Left renal cortex interstitium (tissue), 4 donors: Measurements from ENCODE around the gene SPATS2. TPM values are rescaled to one million over a fixed set of nuclear protein-coding genes. Genes with fewer than 3 reads are reported as not detected.
"Not testable (repeated sequence)": the region's sequence is repeated elsewhere in the genome, so short reads cannot be mapped to it uniquely, and the experiment has no call there.

Source experiments
- DNase-seq, 4 donors: peaks; one replicate each; pipeline ENCODE4 v3.0.0-alpha.2; 2013; ENCODE audit warnings: low read depth in 4 of 4, low spot score in 2 of 4, missing footprints in 1 of 4
- polyA plus RNA-seq, 4 donors: library from polyadenylated mRNA; unstranded; fragments of 120-200 nt; gene quantifications; one replicate each; pipeline ENCODE4 v1.2.1, GENCODE V29; 2013; ENCODE audit not compliant: insufficient read length in 4 of 4

The SPATS2 gene
- 10 to 100 TPM; 41.3 to 55.7 (median 48.3) TPM for polyA plus RNA-seq

DNA sequence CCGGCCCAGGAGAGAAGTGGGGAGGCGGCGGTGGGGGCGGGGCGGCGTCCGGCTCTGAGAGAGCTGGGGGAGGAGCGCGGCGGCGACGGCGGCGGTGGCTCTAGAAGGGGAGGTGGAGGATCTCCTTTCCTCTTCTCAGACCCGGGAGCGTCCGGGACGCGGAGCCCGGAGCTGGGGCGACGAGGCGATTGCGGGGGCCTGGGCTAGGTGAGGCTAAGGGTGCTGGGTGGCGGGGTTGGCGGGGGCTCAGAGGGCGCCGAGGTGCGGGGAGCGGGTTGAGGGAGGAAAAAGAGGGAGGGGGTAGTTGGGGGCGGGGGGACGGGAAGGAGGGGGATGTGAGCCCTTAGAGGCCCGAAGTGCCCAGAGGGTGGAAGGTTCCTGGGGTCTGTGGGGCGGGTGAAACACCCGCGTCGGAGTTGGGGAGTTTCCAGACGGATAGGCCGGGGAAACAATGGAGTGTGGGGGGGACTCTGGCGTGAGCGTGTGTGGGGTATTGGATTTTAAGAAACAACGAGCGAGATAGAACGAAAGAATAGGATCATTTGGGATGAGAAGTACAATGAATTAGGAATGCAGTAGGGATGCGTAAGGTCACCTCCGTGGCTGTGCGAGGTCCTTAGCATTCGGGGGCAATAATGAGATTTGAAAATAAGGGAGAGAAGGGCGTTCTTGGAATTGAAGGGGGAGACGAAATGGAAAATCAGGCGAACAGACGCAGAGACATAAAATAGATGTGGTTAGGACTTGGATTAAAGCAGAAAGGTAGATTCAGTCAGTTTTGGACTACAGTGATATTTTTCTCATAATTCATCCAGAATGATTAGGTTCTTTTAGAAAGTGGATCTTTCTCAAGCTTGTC is at the start of gene SPATS2:
Gene SPATS2, plus strand, starts transcription at position 82 of the 859 bp plus-strand sequence. CDS start 93,551 bp downstream, outside the sequence.
- DNase-seq: no peak

DNA sequence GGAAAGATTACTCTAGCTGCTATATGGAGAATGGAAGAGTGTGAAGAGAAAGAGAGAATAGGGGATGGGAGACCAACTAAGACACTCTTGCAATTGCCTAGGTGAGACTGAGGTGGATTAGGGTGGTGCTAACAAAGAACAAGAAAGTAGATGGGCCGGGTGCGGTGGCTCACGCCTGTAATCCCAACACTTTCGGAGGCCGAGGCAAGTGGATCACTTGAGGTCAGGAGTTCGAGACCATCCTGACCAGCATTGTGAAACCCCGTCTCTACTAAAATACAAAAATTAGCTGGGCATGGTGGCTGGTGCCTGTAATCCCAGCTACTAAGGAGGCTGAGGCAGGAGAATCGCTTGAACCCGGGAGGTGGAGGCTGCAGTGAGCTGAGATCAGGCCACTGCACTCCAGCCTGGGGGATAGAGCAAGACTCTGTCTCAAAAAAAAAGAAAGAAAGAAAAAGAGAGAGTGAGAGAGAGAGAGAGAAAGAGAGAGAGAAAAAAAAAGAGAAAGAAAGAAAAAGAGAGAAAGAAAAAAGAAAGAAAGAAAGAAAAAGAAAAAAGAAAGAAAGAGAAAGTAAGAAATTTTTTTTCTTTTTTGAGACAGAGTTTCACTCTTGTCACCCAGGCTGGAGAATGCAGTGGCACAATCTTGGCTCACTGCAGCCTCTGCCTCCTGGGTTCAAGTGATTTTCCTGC is 46.7 kb upstream of the SPATS2 start:
- not testable (repeated sequence) for DNase-seq

DNA sequence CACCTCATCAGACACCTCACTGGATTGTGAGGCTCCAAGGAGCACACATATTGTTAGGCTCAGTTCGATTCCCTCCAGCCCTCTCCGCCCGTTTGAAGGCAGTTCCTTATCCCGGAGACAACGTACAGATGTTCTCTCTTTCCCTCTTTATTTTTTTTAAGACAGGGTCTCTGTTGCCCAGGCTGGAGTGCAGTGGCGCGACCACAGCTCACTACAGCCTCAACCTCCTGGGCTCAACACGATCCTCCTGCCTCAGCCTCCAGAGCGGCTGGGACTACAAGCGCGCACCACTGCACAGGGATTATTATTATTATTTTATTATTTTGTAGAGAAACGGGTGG is 44.9 kb upstream of the SPATS2 start:
- no peak for DNase-seq

DNA sequence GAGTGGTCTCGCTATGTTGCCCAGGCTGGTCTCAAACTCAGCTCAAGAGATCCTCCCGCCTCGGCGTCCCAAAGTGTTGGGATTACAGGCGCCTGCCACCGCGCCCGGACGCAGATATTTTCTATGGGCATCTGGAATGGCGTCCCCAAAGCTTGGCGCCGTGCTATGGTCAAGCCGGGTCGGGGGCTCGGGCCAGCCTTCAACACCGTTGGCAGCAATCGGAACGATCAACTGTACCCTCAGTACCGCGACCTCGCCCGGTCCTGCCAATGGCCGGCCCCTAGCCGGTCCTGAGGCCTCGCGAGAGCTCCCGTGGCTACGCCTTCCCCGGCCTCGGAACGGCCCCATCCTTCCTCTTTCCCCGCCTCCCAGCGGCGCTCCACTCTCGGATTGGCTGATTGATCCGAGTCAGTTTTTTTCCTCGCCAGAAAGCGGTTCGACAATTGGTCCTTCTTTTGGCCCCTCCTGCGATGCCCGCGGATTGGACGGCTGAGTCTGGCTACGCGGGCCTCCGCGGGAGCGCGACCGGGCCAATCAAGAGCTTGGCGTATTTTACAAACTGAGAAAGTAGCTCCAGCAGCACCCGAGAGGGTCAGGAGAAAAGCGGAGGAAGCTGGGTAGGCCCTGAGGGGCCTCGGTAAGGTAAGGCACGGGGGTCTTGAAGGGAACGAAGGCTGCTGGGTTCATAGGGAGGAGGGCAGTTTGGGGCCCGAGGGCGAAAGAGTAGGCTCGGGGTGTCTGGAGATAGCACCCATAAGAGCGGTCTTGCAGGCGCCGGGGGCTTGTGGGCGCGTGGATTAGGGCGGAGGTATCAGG is 44.3 kb upstream of the SPATS2 start, which contains the start of gene TROAP:
Gene TROAP, plus strand, starts transcription at position 548 of the 816 bp plus-strand sequence. CDS start 354 bp downstream, outside the sequence.
- peak; percentile 94 to 99 (median 98) for DNase-seq

DNA sequence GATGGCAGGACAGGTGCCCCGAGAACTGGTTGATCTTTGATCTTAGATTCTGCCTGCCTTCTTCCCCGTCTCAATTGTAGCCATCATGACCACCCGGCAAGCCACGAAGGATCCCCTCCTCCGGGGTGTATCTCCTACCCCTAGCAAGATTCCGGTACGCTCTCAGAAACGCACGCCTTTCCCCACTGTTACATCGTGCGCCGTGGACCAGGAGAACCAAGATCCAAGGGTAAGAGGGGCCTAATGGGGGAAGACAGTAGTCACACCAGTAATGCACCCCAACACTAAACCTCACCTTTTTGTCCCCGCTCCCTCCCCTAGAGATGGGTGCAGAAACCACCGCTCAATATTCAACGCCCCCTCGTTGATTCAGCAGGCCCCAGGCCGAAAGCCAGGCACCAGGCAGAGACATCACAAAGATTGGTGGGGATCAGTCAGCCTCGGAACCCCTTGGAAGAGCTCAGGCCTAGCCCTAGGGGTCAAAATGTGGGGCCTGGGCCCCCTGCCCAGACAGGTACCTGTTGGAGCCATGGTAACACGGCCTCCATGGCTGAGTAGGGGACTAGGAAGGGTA is 43.7 kb upstream of the SPATS2 start:
- no peak for DNase-seq

DNA sequence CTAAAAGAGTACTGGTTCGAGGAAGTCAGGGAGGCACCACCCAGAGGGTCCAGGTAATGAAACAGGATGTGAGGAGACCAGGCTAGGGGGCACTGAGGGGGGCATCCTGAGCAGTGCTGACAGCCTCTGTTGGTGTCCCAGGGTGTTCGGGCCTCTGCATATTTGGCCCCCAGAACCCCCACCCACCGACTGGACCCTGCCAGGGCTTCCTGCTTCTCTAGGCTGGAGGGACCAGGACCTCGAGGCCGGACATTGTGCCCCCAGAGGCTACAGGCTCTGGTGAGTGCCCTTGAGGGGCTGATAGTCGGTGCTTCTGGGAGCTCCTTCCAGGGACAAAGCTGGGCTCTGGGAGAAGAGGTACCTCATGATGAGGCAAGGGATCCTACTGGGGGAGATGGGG is 41.7 kb upstream of the SPATS2 start:
- no peak for DNase-seq

DNA sequence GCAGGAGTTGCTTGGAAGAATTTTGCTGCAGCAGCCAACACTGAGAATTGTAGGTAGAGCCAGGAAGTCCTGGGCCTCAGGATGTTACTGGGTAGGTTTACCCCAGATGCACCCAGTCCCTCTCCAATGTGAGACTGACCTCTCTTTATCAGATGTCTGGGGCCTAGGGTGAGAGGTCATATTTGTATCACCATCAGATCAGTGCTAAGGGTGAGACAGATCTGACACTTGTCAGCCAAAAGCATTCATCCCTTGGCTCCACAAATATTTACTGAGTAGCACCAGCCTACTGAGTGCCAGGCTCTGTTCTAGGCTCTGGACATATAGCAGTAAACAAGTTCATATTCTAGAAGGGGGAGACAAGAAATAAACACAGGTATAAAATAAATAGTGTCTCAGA is 39.9 kb upstream of the SPATS2 start:
- DNase-seq: no peak

DNA sequence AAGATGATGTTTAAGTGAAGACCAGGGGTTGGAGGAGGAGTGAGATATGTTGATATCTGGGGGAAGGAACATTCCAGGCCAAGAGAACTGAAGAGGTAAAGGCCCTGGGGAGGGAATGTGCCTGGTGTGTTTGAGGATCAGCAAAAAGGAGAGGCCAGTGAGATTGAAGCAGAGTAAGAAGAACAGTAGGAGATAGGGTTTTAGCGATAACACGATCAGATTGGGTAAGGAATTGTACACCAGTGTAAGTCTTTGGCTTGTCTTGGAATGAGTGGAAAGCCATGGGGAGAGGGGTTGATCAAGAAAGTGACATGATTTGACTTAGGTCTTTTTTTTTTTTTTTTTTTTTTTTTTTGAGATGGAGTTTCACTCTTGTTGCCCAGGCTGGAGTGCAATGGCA is 39.4 kb upstream of the SPATS2 start:
- no peak for DNase-seq

DNA sequence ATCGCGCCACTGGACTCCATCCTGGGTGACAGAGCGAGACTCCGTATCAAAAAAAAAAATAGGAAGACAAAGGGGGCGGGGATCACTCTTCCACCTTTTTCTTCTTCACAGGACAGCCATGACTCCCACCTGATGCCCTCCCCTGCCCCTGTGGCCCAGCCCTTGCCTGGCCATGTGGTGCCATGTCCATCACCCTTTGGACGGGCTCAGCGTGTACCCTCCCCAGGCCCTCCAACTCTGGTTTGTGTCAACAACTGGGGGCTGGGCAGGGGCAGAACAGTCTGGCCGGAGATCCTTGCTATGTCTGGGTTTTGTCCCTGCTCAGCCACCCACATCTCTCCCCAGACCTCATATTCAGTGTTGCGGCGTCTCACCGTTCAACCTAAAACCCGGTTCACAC is 38.4 kb upstream of the SPATS2 start:
- DNase-seq: no peak

DNA sequence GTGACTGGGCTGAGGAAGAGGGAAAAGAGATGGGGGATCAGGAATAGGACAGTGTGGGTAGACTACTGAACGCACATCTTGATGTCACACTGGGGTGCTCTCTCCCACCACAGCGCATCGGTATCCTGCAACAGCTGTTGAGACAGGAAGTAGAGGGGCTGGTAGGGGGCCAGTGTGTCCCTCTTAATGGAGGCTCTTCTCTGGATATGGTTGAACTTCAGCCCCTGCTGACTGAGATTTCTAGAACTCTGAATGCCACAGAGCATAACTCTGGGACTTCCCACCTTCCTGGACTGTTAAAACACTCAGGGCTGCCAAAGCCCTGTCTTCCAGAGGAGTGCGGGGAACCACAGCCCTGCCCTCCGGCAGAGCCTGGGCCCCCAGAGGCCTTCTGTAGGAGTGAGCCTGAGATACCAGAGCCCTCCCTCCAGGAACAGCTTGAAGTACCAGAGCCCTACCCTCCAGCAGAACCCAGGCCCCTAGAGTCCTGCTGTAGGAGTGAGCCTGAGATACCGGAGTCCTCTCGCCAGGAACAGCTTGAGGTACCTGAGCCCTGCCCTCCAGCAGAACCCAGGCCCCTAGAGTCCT is 37.1 kb upstream of the SPATS2 start:
- DNase-seq: no peak

DNA sequence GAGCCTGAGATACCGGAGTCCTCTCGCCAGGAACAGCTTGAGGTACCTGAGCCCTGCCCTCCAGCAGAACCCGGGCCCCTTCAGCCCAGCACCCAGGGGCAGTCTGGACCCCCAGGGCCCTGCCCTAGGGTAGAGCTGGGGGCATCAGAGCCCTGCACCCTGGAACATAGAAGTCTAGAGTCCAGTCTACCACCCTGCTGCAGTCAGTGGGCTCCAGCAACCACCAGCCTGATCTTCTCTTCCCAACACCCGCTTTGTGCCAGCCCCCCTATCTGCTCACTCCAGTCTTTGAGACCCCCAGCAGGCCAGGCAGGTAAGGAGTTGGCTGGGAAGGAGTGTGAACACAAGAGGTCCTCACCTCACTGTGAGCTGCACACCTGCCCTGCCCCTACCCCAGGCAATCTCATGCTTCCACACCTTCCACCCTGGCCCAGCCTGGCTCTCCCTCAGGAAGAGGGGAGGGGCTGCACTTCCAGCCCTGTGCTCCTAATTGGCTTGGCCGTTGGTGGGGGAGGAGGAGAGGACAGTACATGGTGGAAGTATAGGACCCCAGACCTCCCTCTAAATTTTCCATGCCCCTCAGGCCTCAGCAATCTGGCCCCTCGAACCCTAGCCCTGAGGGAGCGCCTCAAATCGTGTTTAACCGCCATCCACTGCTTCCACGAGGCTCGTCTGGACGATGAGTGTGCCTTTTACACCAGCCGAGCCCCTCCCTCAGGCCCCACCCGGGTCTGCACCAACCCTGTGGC is 36.5 kb upstream of the SPATS2 start:
- no peak for DNase-seq

DNA sequence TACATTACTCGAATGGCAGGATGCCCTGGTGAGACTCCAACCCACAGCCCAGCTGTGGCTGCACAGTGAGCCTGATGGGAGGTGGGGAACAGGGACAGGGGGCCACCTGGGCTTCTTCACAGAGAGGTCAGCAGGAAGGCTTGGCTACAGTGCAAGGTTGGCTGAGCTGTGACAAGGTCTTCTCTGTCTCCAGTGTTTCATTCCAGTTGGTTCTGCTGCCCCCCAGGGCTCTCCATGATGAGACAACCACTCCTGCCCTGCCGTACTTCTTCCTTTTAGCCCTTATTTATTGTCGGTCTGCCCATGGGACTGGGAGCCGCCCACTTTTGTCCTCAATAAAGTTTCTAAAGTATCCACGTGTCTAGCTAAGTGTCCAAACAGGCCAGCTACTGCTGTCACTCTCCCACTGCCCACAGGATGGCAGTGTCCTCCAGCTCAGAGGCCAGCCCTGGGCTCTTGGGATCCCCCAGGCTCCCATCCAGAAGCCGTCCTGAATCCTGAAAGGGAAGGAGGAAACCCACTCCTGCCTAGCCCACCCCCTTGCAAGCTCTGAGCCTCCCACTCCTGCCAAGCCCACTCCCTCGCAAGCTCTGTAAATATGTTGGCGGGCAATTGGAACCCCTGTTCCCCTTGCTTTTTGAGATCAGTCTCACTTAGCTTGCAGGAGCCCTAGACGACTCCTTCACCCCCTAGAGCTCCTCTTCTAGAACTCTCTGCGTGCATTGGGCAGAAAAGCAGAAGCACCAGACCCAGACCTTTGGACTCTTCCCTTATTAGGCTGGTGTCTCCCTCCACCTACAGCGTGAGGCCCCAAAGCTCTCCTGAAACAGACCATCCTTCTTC is 35.7 kb upstream of the SPATS2 start:
- no peak for DNase-seq

DNA sequence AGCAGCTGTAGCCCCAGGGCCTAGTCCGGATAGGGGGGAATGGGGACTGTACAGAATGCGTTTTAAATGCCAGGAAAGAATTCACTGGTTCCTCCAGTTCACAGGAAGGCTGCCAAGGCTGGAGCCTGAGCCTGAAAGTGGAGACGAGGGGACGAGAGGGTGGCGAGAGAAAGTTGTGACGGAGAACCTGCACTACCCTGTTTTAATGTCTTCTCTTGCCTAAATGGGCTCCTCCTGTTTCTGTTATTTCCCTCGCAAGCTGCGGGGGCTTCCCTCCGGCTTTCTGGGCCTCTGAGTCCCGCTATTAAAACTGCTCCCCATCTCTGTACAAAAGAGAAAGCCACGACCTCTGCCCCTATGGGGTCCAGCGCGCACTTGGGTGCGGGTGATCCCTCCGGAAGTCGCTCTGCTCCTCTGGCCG is 34.8 kb upstream of the SPATS2 start:
- no peak for DNase-seq

DNA sequence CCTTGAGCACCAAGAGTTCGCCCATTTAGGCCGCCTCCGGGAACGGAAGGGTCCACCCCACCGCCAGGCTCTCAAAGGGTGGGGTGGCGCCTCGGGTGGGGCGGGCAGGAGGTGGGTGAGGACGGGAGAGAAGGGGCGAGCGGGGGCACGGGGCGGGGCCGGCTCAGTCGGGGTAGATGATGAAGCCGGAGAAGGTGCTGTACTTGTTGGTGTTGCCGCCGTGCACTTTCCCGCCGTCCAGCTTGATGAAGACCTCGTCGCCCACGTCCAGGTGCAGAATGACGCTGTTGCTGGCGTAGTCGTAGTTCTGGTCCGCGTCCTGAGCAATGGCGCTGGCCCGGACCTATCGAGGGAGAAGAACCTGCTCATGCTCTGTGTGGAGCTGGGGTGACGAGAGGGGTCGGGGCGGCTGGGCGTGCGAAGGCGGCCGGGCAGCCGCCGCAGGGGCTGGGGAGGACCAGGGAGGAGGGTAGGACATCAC is 34.3 kb upstream of the SPATS2 start:
- DNase-seq: no peak

DNA sequence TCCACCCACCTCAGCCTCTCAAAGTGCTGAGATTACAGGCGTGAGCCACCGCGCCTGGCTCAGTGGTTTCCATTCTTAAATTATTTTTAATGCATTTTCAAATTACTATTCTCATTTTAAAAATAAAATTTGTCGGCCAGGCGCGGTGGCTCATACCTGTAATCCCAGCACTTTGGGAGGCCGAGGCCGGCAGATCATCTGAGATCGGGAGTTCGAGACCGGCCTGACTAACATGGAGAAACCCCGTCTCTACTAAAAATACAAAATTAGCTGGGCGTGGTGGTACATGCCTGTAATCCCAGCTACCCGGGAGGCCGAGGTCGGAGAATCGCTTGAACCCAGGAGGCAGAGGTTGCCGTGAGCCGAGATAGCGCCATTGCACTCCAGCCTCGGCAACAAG is 33.5 kb upstream of the SPATS2 start:
- DNase-seq: not testable (repeated sequence)

DNA sequence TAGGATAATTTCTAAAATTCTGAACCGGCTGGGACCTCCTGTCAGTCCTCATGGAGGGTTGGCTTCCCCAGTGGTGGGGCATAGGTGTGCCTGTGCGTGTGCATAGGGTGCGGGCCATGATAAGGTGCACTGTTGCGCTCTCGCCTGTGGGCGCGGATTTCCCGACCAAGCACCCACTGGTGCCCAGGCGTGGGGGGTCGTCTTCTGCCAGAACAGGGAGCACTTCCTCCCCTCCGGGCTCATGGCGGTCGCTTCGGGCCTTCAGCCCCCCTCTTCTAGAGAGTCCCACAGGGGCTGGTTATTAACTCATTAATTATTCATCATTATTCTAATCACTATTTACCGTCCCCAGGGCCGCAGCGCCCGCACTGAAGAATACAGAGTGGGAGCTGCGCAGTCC is 33.0 kb upstream of the SPATS2 start:
- DNase-seq: no peak

DNA sequence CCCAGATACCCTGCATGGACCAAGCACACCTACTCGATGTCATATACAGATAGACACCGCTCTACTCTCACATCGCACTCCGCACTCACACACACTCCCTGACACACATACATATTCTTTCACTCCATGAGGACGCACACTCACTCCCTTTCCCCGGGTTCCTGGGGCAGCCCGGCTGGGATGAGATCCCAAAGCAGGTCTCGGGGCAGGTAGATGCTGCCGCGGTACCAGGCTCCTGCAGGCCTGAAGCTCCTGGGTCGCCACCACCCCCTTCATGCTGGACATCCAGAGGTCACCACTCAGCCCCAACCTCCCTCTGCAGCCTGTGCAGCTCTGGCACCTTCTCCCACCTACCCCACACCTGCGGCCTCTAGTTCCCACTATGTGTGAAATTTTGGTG is 32.6 kb upstream of the SPATS2 start:
- DNase-seq: no peak

DNA sequence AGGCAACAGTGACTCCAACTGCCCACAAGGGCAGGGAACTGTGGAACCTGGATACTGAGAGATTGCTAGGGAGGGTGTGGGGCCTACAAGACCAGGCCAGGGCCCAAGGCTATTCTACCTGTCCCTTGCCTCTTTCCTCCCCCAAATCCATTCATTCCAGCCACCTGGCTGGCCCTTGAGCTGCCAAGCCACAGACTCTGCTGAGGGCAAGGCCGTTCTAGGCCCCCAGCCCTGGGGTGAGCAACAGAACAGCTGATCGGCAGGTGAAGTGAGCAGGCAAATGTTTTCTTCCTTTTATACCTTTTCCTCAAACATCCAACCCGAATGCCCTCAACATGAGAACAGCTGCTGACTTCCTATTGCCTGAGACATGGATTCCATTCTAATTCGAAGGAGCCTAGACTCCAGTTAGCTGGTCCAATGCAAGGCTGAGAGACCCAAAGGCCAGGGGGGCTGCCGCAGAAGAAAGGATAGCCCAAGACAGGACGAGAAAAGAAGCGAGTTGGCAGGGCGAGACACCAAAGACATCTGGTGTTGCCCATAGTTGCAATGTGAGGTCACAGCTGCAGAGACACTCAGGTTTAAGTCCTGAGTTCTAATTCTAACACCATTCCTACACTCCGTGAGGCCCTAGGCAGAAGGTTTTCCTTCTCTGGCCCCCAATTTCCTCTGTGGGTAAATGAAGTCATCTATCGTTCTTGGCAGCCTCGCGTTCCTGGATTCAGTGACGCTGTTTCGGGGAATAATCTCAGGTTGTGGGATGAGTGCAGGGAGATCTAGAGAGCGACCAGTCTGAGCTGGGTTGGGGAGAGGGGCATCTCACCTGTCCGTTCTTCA is 31.9 kb upstream of the SPATS2 start:
- DNase-seq: no peak
